ENCODE data around the gene CACNA1E. TPM values are rescaled to one million over a fixed set of nuclear protein-coding genes. Genes with fewer than 3 reads are reported as not detected.
A peak's percentile ranks its signal among the peaks of the same experiment; 100 is the strongest.

CACNA1E gene
- total RNA-seq, 1 experiment from 2014 or later: 0.45 TPM

DNA sequence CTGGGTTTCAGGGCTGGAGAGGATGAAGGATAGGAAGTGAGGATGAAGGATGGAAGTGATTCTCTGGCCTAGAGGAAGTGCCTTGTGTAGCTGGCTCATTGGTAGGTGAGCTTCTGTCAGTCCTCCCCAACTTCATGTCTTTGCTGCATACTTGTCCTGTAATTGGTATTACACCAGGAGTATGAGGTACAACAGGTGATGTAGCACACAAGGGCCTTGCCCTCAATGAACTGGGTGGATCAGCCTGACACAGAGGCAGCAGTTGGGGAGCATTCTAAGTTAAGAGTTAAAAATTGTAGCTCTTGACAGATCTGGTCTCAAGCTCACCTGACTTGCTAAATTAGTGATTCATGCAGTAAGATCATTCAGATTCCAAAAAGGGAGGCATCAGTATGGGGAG lies 37.9 kb upstream of the CACNA1E start:
- TF ChIP-seq, protein P1, sequence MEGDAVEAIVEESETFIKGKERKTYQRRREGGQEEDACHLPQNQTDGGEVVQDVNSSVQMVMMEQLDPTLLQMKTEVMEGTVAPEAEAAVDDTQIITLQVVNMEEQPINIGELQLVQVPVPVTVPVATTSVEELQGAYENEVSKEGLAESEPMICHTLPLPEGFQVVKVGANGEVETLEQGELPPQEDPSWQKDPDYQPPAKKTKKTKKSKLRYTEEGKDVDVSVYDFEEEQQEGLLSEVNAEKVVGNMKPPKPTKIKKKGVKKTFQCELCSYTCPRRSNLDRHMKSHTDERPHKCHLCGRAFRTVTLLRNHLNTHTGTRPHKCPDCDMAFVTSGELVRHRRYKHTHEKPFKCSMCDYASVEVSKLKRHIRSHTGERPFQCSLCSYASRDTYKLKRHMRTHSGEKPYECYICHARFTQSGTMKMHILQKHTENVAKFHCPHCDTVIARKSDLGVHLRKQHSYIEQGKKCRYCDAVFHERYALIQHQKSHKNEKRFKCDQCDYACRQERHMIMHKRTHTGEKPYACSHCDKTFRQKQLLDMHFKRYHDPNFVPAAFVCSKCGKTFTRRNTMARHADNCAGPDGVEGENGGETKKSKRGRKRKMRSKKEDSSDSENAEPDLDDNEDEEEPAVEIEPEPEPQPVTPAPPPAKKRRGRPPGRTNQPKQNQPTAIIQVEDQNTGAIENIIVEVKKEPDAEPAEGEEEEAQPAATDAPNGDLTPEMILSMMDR (IDR thresholded peaks at IDR 0.05; ENCODE audit: insufficient read depth in 1 of 2, low read depth in 1 of 2, low read length in 1 of 2, severe bottlenecking in 1 of 2, unreplicated experiment in 1 of 2): no peak
- no peak overlapping the region for H3K4me3 Mint-ChIP-seq (ENCODE audit: unreplicated experiment)
- Histone ChIP-seq H3K27me3 (replicated peaks; ENCODE audit: control insufficient read depth, insufficient read depth, low read length) (no peaks in the 10 kb centered on the region), H3K4me1 (peaks cover 19% of the 10 kb centered on the region), H3K36me3 (ENCODE audit: control insufficient read depth, insufficient read depth, low read length) (no peaks in the 10 kb centered on the region; the same call in 1 of the 2 replicates), H3K4me3 (ENCODE audit: low read depth, low read length) (no peak overlapping the region), H3K9me3 (peaks cover 21% of the 10 kb centered on the region)
- peaks cover 6% of the 10 kb centered on the region for H3K36me3 Mint-ChIP-seq (ENCODE audit: insufficient read depth, unreplicated experiment)
- DNase-seq: no peak
- peaks cover 32% of the 10 kb centered on the region for H3K9me3 Mint-ChIP-seq (ENCODE audit: unreplicated experiment)
- intact Hi-C loops (cut with micrococcal nuclease; ENCODE audit: unreplicated experiment): no loop called here
- peaks cover 18% of the 10 kb centered on the region for H3K4me1 Mint-ChIP-seq (ENCODE audit: low read depth, unreplicated experiment)
- ChIA-PET POLR2A (no interaction called here), CTCF (no interaction called here)
- H3K27ac Mint-ChIP-seq (ENCODE audit: unreplicated experiment): no peak overlapping the region
- no TSS peak for BruUV-seq (replicated peaks)
- H3K27me3 Mint-ChIP-seq (ENCODE audit: insufficient read depth, unreplicated experiment): no peaks in the 10 kb centered on the region

DNA sequence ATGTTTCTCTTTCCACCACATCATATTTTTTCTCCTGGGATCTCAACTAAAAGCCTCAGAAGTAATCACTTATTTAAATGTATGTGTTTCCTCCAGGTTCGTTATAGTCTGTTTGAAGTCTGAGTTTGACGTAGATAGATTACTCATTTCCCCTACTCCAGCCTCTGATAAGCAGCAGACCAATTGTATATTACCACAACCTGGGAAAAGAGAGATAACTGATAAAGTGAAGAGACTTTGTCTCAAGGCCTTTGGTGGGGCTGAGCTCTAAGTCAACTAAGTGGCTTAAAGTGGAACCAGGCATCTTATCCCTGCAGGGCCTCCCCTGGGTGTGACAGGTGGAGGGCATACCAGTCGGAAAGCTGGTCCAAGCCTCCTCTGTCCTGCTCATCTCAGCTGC lies 34.9 kb upstream of the CACNA1E start:
- BruUV-seq (replicated peaks): no TSS peak
- intact Hi-C loops (cut with micrococcal nuclease; ENCODE audit: unreplicated experiment): no loop called here
- DNase-seq: peak in 1 of 2 experiments; percentile 58
- Mint-ChIP-seq H3K4me1 (ENCODE audit: low read depth, unreplicated experiment) (peaks cover 34% of the 10 kb centered on the region), H3K27ac (ENCODE audit: unreplicated experiment) (no peak overlapping the region), H3K9me3 (ENCODE audit: unreplicated experiment) (peaks cover 30% of the 10 kb centered on the region), H3K36me3 (ENCODE audit: insufficient read depth, unreplicated experiment) (peaks cover 17% of the 10 kb centered on the region), H3K4me3 (ENCODE audit: unreplicated experiment) (no peak overlapping the region), H3K27me3 (ENCODE audit: insufficient read depth, unreplicated experiment) (no peaks in the 10 kb centered on the region)
- Histone ChIP-seq H3K27me3 (replicated peaks; ENCODE audit: control insufficient read depth, insufficient read depth, low read length) (no peaks in the 10 kb centered on the region), H3K4me1 (peaks cover 46% of the 10 kb centered on the region), H3K4me3 (ENCODE audit: low read depth, low read length) (no peak overlapping the region), H3K36me3 (ENCODE audit: control insufficient read depth, insufficient read depth, low read length) (no peaks in the 10 kb centered on the region; the same call in 1 of the 2 replicates), H3K9me3 (peaks cover 27% of the 10 kb centered on the region)
- ChIA-PET POLR2A (no interaction called here), CTCF (no interaction called here)
- TF ChIP-seq, protein P1 (IDR thresholded peaks at IDR 0.05; ENCODE audit: insufficient read depth in 1 of 2, low read depth in 1 of 2, low read length in 1 of 2, severe bottlenecking in 1 of 2, unreplicated experiment in 1 of 2): no peak

DNA sequence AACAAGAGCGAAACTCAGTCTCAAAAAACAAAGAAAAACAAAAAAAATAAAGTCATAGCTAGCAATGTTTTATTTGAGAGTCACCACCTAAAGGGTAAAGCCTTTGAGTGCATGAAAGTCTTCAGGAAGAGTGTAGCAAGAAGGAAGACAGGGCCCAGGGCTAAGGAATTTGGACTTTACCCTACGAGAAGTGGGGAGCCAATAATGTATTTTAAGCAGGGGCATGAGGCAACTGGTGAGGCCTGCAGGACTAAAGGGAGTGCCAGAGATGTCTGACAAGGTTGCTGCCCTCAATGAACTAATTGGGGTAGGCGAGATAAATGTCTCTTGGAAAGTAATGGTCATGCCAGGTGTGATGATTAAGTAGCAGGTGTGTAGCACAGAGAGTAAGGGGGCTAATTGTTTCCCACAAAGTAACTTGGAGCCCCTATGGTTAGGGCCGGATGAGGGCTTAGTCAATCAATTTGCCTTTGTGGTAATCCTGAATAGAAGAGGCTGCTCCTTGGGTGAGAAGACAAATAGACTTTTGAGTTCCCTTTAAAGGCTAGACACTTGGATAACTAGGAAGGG lies 31.6 kb upstream of the CACNA1E start:
- Histone ChIP-seq H3K9me3 (peaks cover 26% of the 10 kb centered on the region), H3K27me3 (replicated peaks; ENCODE audit: control insufficient read depth, insufficient read depth, low read length) (no peaks in the 10 kb centered on the region), H3K4me1 (peaks cover 50% of the 10 kb centered on the region), H3K36me3 (ENCODE audit: control insufficient read depth, insufficient read depth, low read length) (no peaks in the 10 kb centered on the region; the same call in 1 of the 2 replicates), H3K4me3 (ENCODE audit: low read depth, low read length) (no peak overlapping the region)
- H3K4me1 Mint-ChIP-seq (ENCODE audit: low read depth, unreplicated experiment): peaks cover 34% of the 10 kb centered on the region
- H3K36me3 Mint-ChIP-seq (ENCODE audit: insufficient read depth, unreplicated experiment): peaks cover 17% of the 10 kb centered on the region
- CTCF ChIA-PET: no interaction called here
- H3K27ac Mint-ChIP-seq (ENCODE audit: unreplicated experiment): peak overlapping the region; percentile 94
- TF ChIP-seq, protein P1 (IDR thresholded peaks at IDR 0.05; ENCODE audit: insufficient read depth in 1 of 2, low read depth in 1 of 2, low read length in 1 of 2, severe bottlenecking in 1 of 2, unreplicated experiment in 1 of 2): no peak
- intact Hi-C loops (cut with micrococcal nuclease; ENCODE audit: unreplicated experiment): loop anchor here (1.0 kb wide), 2 partner anchors 16 to 26 kb away; no protein-coding TSS in a partner anchor
- POLR2A ChIA-PET: interaction anchor here (0.5 kb wide), 1 partner anchor 64 kb away, joined by 3 read pairs; no protein-coding TSS in a partner anchor
- BruUV-seq (replicated peaks): no TSS peak
- peak; percentile 78 to 85 for DNase-seq
- peaks cover 22% of the 10 kb centered on the region for H3K9me3 Mint-ChIP-seq (ENCODE audit: unreplicated experiment)
- peak overlapping the region; percentile 56 for H3K4me3 Mint-ChIP-seq (ENCODE audit: unreplicated experiment)
- no peaks in the 10 kb centered on the region for H3K27me3 Mint-ChIP-seq (ENCODE audit: insufficient read depth, unreplicated experiment)
